ENCODE measurements around the gene MRPS23. TPM values are rescaled to one million over a fixed set of nuclear protein-coding genes. Genes with fewer than 3 reads are reported as not detected.
A peak's percentile ranks its signal among the peaks of the same experiment; 100 is the strongest.

Gene MRPS23
- total and polyA plus RNA-seq, 2 of the 13 experiments (the other 11 are each of a cell fraction or from before 2014, with no cell fraction given): 63.2 to 181 TPM

DNA sequence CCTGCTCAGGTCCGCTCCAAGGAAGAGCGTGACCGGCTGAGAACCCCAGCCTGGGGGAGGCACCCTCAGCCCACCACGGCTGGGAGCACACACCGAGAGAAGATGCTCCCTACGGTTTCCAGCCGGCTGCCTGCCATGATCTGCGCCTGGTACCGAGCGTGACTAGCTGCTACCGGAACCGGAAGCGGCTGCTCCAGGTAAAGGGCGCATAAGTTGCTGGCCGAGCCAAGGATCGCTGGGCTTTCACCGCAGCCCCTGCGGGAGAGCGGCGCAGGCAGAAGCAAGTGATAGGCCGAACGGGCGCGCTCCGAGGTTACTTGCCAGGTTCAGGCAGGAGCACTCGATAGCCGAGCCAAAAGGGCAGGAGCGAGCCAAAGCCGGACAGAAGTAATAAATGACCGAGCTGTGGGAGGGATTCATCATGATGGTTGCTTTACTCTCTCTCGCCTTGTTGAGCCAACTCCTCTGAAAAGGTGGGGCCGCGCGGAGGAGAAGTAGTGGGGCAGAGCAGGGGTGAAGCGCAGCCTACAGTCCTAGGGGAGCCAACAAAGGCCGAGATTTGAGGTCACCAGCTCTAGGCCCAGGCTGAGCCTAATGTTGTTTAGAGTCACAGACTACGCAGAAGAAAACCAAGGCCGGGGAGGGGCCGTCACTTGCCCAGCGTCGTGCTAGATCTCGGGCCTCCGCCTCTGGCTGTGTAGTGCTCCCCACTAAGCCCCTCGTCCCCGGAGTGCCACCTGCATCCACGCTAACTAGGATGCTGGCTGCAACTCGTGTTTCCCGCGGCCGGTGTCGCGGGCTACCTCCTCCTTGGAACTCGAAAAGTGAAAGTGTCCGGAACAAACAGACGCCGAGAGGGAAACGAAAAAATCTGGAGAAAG is at the start of gene MRPS23 (continued):
- TF ChIP-seq ZNF224 (CRISPR knock-in tag; IDR thresholded peaks at IDR 0.05) (peak; percentile 99), TGIF2 (CRISPR knock-in tag; IDR thresholded peaks at IDR 0.05) (peak; percentile 97), ATF7-NPFF (CRISPR knock-in tag; IDR thresholded peaks at IDR 0.05; ENCODE audit: low read depth) (no peak; the same call in none of the 2 replicates), ZC3H13 (CRISPR knock-in tag; IDR thresholded peaks at IDR 0.05) (peak; percentile 99), ZNF883 (CRISPR knock-in tag; IDR thresholded peaks at IDR 0.05; ENCODE audit: not compliant biosample characterization) (peak; percentile 98), PHF5A (CRISPR knock-in tag; IDR thresholded peaks at IDR 0.05; ENCODE audit: low read depth, unreplicated experiment) (peak; percentile 100), NR1H2 (CRISPR knock-in tag; IDR thresholded peaks at IDR 0.05; ENCODE audit: borderline replicate concordance, low read depth) (peak; percentile 26; the same call in 1 of the 2 replicates), ISL2 (CRISPR knock-in tag; IDR thresholded peaks at IDR 0.05) (peak; percentile 95), HOXA9 (CRISPR knock-in tag; IDR thresholded peaks at IDR 0.05; ENCODE audit: borderline replicate concordance) (peak; percentile 96), HDAC2 (CRISPR knock-in tag; IDR thresholded peaks at IDR 0.05) (peak; percentile 98), ZSCAN30 (CRISPR knock-in tag; IDR thresholded peaks at IDR 0.05) (peak; percentile 98), RXRA (CRISPR knock-in tag; IDR thresholded peaks at IDR 0.05) (peak; percentile 94), SMAD3 (CRISPR knock-in tag; IDR thresholded peaks at IDR 0.05) (peak; percentile 99), ZNF75D (CRISPR knock-in tag; IDR thresholded peaks at IDR 0.05; ENCODE audit: borderline replicate concordance) (no peak)
- TF ChIP-seq, protein P1, sequence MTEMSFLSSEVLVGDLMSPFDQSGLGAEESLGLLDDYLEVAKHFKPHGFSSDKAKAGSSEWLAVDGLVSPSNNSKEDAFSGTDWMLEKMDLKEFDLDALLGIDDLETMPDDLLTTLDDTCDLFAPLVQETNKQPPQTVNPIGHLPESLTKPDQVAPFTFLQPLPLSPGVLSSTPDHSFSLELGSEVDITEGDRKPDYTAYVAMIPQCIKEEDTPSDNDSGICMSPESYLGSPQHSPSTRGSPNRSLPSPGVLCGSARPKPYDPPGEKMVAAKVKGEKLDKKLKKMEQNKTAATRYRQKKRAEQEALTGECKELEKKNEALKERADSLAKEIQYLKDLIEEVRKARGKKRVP (CRISPR knock-in tag; IDR thresholded peaks at IDR 0.05): peak in 1 of 2 experiments; percentile 90; a peak in 2 of 4 replicates
- TF ChIP-seq, protein P2, sequence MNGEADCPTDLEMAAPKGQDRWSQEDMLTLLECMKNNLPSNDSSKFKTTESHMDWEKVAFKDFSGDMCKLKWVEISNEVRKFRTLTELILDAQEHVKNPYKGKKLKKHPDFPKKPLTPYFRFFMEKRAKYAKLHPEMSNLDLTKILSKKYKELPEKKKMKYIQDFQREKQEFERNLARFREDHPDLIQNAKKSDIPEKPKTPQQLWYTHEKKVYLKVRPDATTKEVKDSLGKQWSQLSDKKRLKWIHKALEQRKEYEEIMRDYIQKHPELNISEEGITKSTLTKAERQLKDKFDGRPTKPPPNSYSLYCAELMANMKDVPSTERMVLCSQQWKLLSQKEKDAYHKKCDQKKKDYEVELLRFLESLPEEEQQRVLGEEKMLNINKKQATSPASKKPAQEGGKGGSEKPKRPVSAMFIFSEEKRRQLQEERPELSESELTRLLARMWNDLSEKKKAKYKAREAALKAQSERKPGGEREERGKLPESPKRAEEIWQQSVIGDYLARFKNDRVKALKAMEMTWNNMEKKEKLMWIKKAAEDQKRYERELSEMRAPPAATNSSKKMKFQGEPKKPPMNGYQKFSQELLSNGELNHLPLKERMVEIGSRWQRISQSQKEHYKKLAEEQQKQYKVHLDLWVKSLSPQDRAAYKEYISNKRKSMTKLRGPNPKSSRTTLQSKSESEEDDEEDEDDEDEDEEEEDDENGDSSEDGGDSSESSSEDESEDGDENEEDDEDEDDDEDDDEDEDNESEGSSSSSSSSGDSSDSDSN (CRISPR knock-in tag; IDR thresholded peaks at IDR 0.05): peak; percentile 89
- TF ChIP-seq, protein P3, sequence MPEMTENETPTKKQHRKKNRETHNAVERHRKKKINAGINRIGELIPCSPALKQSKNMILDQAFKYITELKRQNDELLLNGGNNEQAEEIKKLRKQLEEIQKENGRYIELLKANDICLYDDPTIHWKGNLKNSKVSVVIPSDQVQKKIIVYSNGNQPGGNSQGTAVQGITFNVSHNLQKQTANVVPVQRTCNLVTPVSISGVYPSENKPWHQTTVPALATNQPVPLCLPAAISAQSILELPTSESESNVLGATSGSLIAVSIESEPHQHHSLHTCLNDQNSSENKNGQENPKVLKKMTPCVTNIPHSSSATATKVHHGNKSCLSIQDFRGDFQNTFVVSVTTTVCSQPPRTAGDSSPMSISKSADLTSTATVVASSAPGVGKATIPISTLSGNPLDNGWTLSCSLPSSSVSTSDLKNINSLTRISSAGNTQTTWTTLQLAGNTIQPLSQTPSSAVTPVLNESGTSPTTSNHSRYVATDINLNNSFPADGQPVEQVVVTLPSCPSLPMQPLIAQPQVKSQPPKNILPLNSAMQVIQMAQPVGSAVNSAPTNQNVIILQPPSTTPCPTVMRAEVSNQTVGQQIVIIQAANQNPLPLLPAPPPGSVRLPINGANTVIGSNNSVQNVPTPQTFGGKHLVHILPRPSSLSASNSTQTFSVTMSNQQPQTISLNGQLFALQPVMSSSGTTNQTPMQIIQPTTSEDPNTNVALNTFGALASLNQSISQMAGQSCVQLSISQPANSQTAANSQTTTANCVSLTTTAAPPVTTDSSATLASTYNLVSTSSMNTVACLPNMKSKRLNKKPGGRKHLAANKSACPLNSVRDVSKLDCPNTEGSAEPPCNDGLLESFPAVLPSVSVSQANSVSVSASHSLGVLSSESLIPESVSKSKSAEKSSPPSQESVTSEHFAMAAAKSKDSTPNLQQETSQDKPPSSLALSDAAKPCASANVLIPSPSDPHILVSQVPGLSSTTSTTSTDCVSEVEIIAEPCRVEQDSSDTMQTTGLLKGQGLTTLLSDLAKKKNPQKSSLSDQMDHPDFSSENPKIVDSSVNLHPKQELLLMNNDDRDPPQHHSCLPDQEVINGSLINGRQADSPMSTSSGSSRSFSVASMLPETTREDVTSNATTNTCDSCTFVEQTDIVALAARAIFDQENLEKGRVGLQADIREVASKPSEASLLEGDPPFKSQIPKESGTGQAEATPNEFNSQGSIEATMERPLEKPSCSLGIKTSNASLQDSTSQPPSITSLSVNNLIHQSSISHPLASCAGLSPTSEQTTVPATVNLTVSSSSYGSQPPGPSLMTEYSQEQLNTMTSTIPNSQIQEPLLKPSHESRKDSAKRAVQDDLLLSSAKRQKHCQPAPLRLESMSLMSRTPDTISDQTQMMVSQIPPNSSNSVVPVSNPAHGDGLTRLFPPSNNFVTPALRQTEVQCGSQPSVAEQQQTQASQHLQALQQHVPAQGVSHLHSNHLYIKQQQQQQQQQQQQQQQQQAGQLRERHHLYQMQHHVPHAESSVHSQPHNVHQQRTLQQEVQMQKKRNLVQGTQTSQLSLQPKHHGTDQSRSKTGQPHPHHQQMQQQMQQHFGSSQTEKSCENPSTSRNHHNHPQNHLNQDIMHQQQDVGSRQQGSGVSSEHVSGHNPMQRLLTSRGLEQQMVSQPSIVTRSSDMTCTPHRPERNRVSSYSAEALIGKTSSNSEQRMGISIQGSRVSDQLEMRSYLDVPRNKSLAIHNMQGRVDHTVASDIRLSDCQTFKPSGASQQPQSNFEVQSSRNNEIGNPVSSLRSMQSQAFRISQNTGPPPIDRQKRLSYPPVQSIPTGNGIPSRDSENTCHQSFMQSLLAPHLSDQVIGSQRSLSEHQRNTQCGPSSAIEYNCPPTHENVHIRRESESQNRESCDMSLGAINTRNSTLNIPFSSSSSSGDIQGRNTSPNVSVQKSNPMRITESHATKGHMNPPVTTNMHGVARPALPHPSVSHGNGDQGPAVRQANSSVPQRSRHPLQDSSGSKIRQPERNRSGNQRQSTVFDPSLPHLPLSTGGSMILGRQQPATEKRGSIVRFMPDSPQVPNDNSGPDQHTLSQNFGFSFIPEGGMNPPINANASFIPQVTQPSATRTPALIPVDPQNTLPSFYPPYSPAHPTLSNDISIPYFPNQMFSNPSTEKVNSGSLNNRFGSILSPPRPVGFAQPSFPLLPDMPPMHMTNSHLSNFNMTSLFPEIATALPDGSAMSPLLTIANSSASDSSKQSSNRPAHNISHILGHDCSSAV (CRISPR knock-in tag; IDR thresholded peaks at IDR 0.05; ENCODE audit: borderline replicate concordance): peak; percentile 34; the same call in 1 of the 2 replicates

All from HepG2 (cell line).